Motor neuron (in vitro differentiated cells): Measurements from ENCODE around the gene C20orf96. TPM values are rescaled to one million over a fixed set of nuclear protein-coding genes. Genes with fewer than 3 reads are reported as not detected.

ENCODE experiments used
- ATAC-seq, 8 experiments: fragments of 200-7000 bp; cut with Tn5 transposase; replicated peaks in 6 of 8; 2 replicates each; pipeline ENCODE4 v1.8.0; 2021; ENCODE audit warnings: mild to moderate bottlenecking in 8 of 8, moderate library complexity in 8 of 8
- H3K27ac ChIP-seq, 2 donors: fragments of 250-450 bp; sonication (Bioruptor Pico); 2 replicates each; pipeline ENCODE4 v1.9.0; 2021; ENCODE audit warnings: antibody characterized with exemption in 2 of 2, mild to moderate bottlenecking in 2 of 2, moderate library complexity in 1 of 2
- H3K4me1 ChIP-seq, 2 donors: fragments of 250-450 bp; sonication (Bioruptor Pico); replicated peaks in 1 of 2; 2 replicates each; pipeline ENCODE4 v1.6.1; 2021; ENCODE audit warnings: antibody characterized with exemption in 2 of 2, mild to moderate bottlenecking in 2 of 2, moderate library complexity in 1 of 2
- H3K4me3 ChIP-seq, 5 donors: fragments of 250-450 bp; sonication (Bioruptor Pico); 2 replicates each; pipeline ENCODE4 v1.9.0; 2021; ENCODE audit warnings: antibody characterized with exemption in 5 of 5, mild to moderate bottlenecking in 5 of 5, moderate library complexity in 4 of 5
- WGBS, 10 experiments: fragments of 450-650 bp; shearing (Covaris generic); methylation state at CpG; one replicate each; pipeline ENCODE4 v1.0.0; 2022; 5-methylcytosine and 5-hydroxymethylcytosine counted together
- in situ Hi-C, 9 experiments: fragments of 400-800 bp; cut with MboI; loops; one replicate each; pipeline ENCODE4 v1.15.0; 2021; ENCODE audit warnings: low sequenced_read_pairs in 9 of 9, low pct_unique_long_range_greater_than_20kb in 2 of 9; ENCODE audit not compliant: unreplicated experiment in 9 of 9
- total RNA-seq, 8 experiments: library from RNA; unstranded; fragments of 300-600 nt; gene quantifications; 2 replicates each; pipeline versions ENCODE4 v1.2.3 to v1.2.4, GENCODE V29; 2022

C20orf96 gene
- total RNA-seq, 8 experiments from 2014 or later, result 2.4 to 11.7 (median 8.0) TPM

DNA sequence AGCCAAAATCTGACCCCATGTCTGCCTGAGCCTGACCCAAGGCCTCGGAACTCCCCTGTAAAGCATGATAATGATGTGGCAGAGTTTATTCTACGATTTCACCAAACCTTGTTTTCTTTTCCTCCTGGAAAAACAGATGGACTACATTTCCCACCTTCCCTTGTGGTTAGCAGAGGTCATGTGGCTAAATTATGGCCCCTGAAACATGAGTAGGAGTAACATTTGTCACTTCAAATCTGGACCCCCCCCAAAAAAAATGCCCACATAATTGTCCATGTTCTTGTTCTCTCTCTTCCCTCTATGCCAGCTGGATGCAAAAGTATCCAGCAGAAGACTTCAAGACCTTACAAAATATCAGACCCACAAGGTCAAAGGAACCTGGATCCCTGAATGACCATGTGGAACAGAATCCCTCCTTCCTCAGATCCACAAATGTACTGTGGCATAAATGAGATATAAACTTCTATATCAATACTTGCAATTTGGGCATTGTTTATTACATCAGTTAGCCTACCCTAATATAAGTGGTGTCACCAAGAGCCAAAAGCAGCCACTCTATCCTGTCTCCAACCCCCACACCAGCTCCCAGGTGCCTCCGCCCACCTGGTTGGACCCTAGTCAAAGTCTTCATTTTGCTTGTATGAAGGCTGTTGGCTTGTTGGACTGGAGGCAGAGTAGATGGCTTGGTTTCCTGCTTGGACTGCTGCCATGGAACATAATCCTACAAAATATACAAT, 1.4 kb downstream of the C20orf96 start:
- 57 to 100% (median 84%) methylated on average over 1 to 3 of the region's 3 CpGs; no CpG with 5 or more reads in 4 of the 10 experiments for WGBS, 10 experiments

DNA sequence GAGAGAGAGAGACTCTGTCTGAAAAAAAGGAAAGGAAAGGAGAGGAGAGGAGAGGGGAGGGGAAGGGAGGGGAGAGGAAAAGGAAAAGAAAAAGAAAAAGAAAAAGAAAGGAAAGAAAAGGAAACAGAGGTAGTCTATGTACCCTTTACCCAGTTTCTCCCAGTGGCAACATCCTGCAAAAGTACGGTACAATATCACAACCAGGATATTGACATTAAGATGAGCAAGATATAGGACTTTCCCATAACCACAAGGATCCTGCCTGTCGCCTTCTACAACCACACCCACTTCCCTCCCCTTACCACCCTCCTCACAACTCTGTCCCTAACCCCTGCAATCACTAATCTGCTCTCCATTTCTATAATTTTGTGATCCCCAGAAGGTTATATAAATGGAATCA, 4.0 kb downstream of the C20orf96 start:
- Histone ChIP-seq H3K4me1 (peaks cover 7 to 10% of the 10 kb centered on the region in 2 donors), H3K4me3 (no peak overlapping the region), H3K27ac (no peak overlapping the region)
- ATAC-seq, result no peak
- in situ Hi-C loops, result no loop called here
- 60 to 100% (median 100%) methylated on average over 1 to 2 of the region's 2 CpGs; no CpG with 5 or more reads in 3 of the 10 experiments for WGBS, 10 experiments

More for the DNA sequence above, 1.4 kb downstream of the C20orf96 start:
- peak overlapping the region in 3 of 5 donors; percentile 47 to 67 (median 59) for H3K4me3 ChIP-seq
- in situ Hi-C loops, result no loop called here
- ATAC-seq, result no peak
- peaks cover 12% of the 10 kb centered on the region in 2 donors for H3K4me1 ChIP-seq
- H3K27ac ChIP-seq, result no peak overlapping the region

DNA sequence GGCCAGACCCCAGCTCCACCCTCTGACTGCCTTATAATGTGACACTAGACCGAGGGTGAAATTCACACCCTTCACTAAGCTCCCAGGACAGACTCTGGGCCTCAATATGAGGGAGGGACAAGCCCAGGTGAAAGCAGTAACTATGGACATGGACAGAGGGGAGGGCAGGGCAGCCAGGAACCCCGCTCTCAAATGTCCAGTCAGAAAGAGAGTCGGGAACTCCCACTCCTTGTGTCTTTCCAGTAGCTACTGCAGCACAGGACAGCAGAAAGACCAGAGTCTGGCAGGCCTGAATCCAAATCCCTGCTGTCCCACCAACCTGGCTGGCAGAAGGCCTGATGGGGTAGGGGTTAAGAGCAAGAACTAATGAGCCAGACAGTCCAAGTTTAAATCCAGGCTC, 6.4 kb downstream of the C20orf96 start:
- WGBS, 10 experiments, result 60 to 100% (median 69%) methylated on average over 1 to 3 of the region's 3 CpGs; no CpG with 5 or more reads in 6 of the 10 experiments
- in situ Hi-C loops, result no loop called here
- no peak overlapping the region for H3K4me3 ChIP-seq
- H3K27ac ChIP-seq, result no peak overlapping the region
- peaks cover 0 to under 1% of the 10 kb centered on the region in 2 donors for H3K4me1 ChIP-seq
- no peak for ATAC-seq

DNA sequence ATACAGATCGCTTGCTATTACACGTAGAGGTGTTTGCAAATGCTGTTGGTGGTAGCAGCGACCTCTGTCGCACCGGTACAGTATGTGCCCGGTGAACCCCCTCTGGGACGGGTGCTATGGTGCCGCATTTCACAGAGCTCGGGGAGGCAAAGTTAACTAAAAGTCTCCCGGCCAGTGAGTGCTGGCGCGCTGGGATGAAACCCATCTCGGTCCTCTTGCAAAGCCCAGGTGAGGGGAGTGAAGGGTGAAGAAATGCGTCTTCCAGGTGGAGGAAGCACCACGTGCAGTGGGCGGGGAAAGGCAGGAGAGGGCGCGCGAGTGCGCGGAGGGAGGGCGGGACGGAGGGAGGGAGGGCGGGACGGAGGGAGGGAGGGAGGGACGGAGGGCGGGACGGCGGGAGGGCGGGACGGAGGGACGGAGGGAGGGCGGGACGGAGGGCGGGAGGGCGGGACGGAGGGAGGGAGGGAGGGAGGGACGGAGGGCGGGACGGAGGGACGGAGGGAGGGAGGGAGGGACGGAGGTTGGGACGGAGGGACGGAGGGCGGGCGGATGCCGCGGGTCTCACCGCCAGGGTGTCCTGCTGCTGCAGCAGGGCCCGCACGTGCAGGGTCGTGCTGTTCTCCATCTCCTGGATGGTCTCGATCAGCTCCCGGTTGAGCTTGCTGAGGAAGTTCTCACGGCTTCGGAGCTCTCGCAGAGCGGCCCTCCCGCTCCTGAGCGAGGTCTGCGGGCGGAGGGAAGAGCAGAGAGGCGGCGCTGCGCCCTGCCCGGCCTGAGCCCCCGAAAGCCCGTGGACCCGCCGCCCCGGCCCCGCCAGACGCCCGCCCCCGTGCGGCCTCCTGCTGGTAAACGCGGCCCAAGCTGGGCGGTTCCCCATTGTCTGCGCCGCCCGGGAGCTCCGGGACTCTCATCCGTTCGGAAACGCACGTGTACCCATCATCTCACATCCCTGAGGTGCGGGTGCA, 11.7 kb downstream of the C20orf96 start:
- Histone ChIP-seq H3K4me1 (no peaks in the 10 kb centered on the region), H3K4me3 (no peak overlapping the region), H3K27ac (no peak overlapping the region)
- 39 to 87% (median 80%) methylated on average over 3 to 6 of the region's 88 CpGs; no CpG with 5 or more reads in 7 of the 10 experiments for WGBS, 10 experiments
- peak in 1 of 8 experiments; percentile 66 for ATAC-seq
- in situ Hi-C loops, result no loop called here

DNA sequence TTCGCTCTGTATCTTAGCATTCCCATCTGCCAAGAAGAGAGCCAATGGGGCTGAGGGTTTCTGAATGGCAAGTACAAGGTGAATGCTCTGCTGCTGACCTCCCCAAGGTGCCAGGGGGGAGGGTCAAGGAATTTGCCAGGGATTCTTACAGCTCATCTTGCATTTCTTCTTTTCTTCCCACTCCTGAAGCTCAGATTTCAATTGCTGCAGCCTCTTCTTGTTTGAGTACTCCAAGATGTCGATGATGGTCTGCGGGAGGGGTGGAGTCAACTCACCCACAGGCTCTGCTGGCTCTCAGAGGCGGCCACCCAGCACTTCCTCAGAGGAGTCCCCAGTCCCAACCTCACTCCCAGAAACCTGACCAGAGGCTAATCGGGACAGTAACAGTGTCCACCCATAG, 12.4 kb downstream of the C20orf96 start:
- in situ Hi-C loops, result no loop called here
- H3K4me3 ChIP-seq, result no peak overlapping the region
- H3K27ac ChIP-seq, result no peak overlapping the region
- WGBS, 10 experiments, result 70 to 100% (median 85%) methylated on average over 1 to 4 of the region's 5 CpGs; no CpG with 5 or more reads in 5 of the 10 experiments
- no peak for ATAC-seq
- no peaks in the 10 kb centered on the region for H3K4me1 ChIP-seq

DNA sequence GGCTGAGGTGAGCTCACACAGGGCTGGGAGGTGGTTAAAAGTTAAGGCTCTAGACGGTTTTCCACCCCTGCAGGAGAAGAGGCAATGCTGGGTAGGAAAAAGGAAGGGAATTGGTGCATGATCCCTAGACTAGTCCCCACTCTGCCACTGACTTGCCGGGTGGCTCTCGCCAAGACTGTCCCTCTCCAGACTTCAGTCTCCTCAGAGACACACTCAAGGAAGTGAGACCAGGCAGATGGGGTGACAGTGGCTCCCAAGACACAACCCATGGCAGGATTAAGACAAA, 13.1 kb downstream of the C20orf96 start:
- 33 to 40% methylated on average over 1 to 2 of the region's 3 CpGs; no CpG with 5 or more reads in 8 of the 10 experiments for WGBS, 10 experiments
- no peak for ATAC-seq
- no peak overlapping the region for H3K27ac ChIP-seq
- H3K4me3 ChIP-seq, result no peak overlapping the region
- in situ Hi-C loops, result no loop called here
- no peaks in the 10 kb centered on the region for H3K4me1 ChIP-seq

DNA sequence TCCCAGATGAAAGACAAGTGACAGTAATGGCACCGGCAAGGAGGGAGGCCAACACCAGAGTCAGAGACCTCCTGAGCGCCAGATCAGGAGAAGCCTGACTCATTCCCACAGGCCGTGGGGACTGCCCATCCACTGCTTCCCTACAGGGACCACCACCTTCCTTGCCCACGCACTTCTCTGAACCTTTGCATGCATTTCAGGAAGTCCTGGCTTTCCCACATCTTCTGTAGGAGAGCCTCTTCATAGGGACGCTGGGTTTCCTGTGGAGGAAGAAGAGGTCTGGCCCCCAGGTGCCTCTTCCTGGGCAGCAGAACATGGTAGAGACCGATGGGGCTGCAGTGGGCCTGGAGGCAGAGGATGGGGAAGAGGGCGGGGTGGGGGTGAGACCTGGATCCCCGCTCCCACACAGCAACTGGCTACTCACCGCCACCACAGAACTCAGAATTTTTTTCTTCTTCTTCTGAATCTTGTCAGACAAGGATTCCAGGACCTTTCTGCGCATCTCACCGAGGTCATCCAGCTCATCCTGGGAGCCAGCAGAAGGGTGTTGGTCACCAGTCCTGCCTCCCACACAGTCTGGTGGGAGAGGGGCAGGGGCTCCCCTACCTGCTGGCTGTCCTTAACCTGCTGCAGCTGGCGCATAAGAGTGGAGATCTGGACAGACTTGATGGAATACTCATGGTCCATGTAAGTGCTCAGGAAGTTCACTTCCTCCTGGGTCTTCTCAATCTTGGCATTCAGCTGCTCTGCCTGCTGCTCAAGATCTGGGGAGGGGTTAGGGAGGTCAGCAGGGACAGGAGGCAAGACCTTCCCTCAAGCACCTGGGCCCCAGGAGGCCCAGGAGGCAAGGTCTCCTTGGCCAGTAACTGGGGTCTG, 13.7 kb downstream of the C20orf96 start:
- ATAC-seq, result no peak
- Histone ChIP-seq H3K4me1 (no peaks in the 10 kb centered on the region), H3K4me3 (no peak overlapping the region), H3K27ac (no peak overlapping the region)
- WGBS, 10 experiments, result 80 to 100% (median 86%) methylated on average over 1 to 3 of the region's 12 CpGs; no CpG with 5 or more reads in 2 of the 10 experiments
- in situ Hi-C loops, result no loop called here

DNA sequence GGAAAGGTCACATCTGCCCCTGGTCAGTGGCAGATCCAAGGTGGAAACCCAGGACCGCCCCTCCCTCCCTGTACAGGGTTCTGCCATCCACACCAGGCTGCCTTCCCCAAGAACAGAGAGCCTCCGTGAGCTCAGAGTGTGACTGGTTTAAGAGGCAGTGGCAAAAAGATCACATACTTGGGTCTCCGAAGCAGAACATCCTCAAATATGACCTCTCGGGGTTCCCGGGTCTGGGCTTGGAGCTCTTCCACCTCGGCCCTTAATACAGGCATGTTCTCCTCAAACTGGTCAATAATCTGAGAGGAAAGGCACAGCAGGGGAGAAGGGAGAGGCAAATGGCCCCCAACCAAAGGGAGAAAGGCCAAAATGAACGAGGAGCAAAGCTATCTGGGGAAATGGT, 14.8 kb downstream of the C20orf96 start:
- H3K27ac ChIP-seq, result no peak overlapping the region
- in situ Hi-C loops, result no loop called here
- no peak overlapping the region for H3K4me3 ChIP-seq
- no peaks in the 10 kb centered on the region for H3K4me1 ChIP-seq
- no peak for ATAC-seq
- 57 to 100% (median 84%) methylated on average over 1 to 3 of the region's 7 CpGs; no CpG with 5 or more reads in 4 of the 10 experiments for WGBS, 10 experiments

DNA sequence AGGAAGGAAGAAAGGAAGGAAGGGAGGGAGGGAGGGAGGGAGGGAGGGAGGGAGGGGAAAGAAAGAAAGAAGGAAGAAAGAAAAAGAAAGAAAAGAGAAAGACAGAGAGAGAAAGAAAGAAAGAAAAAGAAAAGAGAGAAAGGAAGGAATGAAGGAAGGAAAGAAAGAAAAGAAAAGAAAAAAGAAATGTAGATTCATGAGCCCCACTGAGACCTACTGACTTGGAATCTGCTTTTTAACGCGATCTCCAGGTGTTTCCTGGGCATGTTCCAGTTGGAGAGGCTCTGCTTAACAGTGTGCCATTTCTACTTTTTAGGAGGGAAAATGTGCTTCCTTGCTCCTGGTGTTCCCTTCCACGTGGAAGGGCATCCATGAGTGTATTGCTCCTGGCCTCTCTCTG, 16.7 kb downstream of the C20orf96 start:
- Histone ChIP-seq H3K4me1 (no peaks in the 10 kb centered on the region), H3K27ac (no peak overlapping the region), H3K4me3 (no peak overlapping the region)
- in situ Hi-C loops, result no loop called here
- ATAC-seq, result no peak
- 58 to 100% (median 80%) methylated on average over 1 to 3 of the region's 3 CpGs; no CpG with 5 or more reads in 4 of the 10 experiments for WGBS, 10 experiments

DNA sequence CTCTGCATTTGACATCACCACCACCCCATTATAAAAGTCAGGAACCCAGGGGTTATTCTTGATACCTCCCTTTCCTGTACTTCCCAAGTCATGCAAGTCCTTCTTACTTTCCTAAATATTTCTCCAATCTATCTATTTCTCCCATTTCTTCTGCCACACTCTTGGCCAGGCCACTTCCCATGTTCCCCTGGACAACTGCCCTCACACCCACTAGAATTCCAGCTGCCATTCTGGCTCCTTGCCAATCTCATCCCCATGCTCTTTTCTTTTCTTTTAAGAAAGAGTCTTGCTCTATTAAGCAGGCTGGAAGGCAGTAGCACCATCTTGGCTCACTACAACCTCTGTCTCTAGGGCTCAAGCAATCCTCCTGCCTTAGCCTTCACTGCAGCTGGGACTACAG, 17.8 kb downstream of the C20orf96 start:
- H3K4me3 ChIP-seq, result no peak overlapping the region
- in situ Hi-C loops, result no loop called here
- ATAC-seq, result no peak
- no peak overlapping the region for H3K27ac ChIP-seq
- H3K4me1 ChIP-seq, result no peaks in the 10 kb centered on the region

DNA sequence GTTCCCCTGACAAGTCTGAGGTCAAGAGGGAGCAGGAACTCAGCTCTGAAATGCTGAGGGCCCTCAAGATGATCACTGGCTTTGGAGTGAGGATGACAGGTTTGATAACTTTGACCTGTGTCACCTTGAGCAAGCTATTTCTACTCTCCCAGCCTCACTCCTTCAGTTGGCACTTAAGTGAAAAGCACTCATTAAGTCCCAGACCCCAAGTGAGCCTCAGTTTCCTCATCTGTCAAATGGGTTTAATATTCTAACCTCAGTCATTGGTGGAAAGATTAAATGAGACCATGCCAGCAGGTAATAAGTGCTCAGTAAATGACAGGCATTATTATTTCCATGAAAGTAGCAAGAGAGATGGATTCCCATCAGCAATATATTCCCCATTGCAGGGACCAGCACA, 19.0 kb downstream of the C20orf96 start:
- H3K4me1 ChIP-seq, result peaks cover 2 to 3% of the 10 kb centered on the region in 2 donors
- H3K4me3 ChIP-seq, result no peak overlapping the region
- ATAC-seq, result no peak
- no peak overlapping the region for H3K27ac ChIP-seq
- in situ Hi-C loops, result no loop called here

DNA sequence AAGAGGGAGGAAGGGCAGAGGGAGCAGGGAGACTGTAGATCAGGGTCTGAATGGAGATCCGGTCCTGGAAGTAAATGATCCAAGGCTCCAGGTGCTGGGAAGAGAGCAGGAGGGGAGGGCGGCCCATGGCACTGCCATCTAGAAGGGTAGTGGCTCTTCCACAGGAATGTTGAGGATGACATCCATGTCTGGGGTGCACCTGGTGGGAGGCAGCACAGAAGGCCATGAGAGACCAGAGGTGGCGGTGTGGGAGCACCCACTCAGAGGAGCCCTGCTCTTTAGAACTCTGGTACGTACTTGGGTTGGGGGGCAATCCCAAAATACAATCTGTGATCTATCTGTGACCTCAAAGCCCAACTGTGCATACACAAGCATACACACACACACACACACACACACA, 19.5 kb downstream of the C20orf96 start:
- no peak for ATAC-seq
- H3K27ac ChIP-seq, result no peak overlapping the region
- peaks cover 5% of the 10 kb centered on the region in 2 donors for H3K4me1 ChIP-seq
- WGBS, 10 experiments, result no CpG with 5 or more reads among the region's 4 CpGs
- H3K4me3 ChIP-seq, result no peak overlapping the region
- in situ Hi-C loops, result no loop called here

DNA sequence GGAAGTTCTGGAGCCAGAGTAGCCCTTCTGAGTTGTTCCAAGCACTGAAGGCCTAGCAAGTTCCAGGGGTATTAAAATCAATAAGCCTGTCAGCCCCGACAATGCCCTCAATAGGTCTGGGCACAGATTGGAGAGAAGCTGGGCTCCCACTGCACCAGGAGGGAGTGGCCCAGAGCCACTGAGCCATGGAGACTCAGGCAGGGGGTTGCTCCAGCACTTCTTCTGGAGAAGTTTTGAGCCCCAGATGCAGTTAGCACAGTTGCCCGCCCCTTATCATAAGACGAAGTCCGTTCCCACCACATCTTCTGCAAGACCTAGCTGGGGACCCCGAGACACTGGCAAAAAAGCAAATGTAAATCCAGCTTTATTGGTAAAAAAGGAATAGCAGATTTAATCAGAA, 20.0 kb downstream of the C20orf96 start:
- in situ Hi-C loops, result no loop called here
- no peak for ATAC-seq
- H3K4me3 ChIP-seq, result no peak overlapping the region
- H3K27ac ChIP-seq, result no peak overlapping the region
- 50 to 80% (median 80%) methylated on average over 1 to 5 of the region's 5 CpGs; no CpG with 5 or more reads in 5 of the 10 experiments for WGBS, 10 experiments
- peaks cover 5% of the 10 kb centered on the region in 2 donors for H3K4me1 ChIP-seq
